Measurements from ENCODE around the gene FTCD.
"Not testable (repeated sequence)": the region's sequence is repeated elsewhere in the genome, so short reads cannot be mapped to it uniquely, and the experiment has no call there.

Gene FTCD

DNA sequence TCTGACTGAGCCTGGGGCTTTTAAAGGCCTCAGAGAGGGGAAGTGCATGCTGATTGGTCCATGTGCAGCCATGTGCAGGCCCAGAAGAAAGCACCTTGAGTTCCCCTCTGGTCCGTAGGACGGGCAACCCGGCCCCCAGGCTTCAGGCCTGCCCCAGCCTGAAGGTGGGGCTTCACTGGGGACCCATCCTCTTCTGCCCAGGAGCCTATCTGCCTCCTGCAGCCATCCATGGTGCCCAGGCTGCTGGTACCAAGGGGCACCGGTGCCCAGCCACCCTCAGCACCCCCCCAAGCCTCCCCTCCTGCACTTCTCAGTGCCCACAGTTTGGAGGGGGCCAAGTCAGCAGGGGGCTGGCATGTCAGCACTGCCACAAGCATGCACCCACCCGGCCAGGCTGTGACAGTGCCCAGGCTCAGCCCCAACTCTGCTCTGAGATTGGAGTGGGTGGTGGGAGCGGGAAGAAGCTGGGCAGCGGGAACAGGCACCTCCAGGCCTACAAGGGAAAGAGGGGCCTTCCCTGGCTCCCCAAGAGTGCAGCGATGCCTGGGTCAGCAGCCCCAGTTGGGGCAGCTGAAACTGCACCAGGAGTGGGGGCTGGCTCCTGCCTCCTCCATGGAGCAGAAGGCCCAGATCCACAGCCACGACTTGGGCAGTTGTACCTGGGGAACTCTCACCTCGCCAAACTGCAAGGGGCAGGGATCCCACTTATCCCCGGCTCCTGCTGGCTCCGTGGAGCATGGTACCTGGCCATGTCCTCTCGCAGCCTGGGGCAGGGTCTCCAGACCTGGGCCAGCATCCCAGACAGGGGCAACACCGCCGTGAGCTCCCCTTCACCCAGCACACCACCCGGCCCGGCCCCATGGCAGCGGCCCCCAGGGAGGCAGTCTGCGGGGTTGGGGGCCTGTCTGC is 45.8 kb downstream of the FTCD start:
- no peak for TF ChIP-seq Cebpa-rat (IDR thresholded peaks at IDR 0.05)
- Histone ChIP-seq H3K4me2 (no peak overlapping the region), H3K4me1 (peaks cover 0 to 7% (median 0%) of the 10 kb centered on the region in 10 experiments; a peak in 3 of 20 replicates), H4K20me1 (peaks cover 0 to 7% (median 0%) of the 10 kb centered on the region in 11 experiments; a peak in 1 of 22 replicates), H3K36me3 (peaks cover 4 to 32% (median 18%) of the 10 kb centered on the region in 11 experiments; a peak in 14 of 22 replicates), H3K9ac (no peak overlapping the region), H3K9me3 (replicated peaks in 1 of 11) (peaks cover 40 to 60% (median 52%) of the 10 kb centered on the region in 11 experiments), H3K27ac (no peak overlapping the region), H3K4me3 (no peak overlapping the region), H3K27me3 (no peaks in the 10 kb centered on the region)

DNA sequence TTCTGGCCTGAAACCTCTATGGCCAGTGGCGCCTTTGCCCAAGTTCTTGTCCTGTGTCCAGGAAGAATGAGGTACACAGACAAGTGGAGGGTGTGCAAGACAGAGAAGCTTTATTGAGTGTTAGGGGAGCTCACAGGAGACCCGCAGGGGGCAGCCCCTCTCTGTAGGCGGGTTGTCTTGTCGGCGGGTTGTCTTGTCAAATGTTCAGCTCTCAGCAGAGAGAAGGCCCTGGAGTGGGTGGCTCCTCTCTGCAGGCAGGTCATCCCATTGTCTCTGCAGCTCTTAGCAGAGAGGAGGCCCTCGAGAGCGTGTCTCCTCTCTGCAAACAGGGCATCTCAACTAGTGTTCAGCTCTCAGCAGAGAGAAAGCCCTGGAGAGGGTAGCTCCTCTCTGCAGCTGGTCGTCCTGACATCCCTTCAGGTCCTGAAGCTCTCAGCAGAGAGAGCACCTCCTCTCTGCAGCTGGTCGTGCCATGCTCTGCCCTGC is 46.5 kb downstream of the FTCD start:
- H3K27me3 ChIP-seq = no peaks in the 10 kb centered on the region
- peaks cover 0 to 7% (median 0%) of the 10 kb centered on the region in 11 experiments; a peak in 1 of 22 replicates for H4K20me1 ChIP-seq
- peaks cover 0 to 7% (median 0%) of the 10 kb centered on the region in 10 experiments; a peak in 3 of 20 replicates for H3K4me1 ChIP-seq
- H3K4me2 ChIP-seq = no peak overlapping the region
- H3K4me3 ChIP-seq = no peak overlapping the region
- H3K36me3 ChIP-seq = peaks cover 3 to 29% (median 15%) of the 10 kb centered on the region in 11 experiments; a peak in 11 of 22 replicates
- H3K27ac ChIP-seq = no peak overlapping the region
- H3K9me3 ChIP-seq (replicated peaks in 1 of 11) = peaks cover 44 to 61% (median 54%) of the 10 kb centered on the region in 11 experiments
- no peak overlapping the region for H3K9ac ChIP-seq
- TF ChIP-seq Cebpa-rat (IDR thresholded peaks at IDR 0.05) = no peak

DNA sequence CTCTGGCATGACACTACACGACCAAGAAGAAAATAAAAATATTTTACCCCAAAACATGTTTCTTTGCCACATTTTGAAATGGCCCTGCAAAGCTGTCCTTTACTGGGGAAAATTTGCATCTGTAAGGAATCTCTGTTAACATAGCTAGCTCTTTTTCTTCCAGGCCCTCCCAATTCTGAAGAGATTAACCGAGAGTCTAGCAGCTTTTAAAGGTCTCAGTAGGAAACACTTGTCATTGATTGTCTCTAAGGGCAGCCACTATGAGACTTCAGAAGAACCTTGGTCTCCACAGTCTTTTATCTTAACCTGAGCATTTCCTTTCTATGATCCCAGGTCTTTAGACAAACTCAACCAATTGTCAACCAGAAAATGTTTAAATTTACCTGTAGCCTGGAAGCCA is 48.0 kb downstream of the FTCD start:
- Histone ChIP-seq H3K36me3 (peaks cover 0 to 14% (median 4%) of the 10 kb centered on the region in 11 experiments; a peak in 10 of 22 replicates), H3K9me3 (replicated peaks in 1 of 11) (peaks cover 59 to 69% (median 66%) of the 10 kb centered on the region in 11 experiments)
- H3K9ac ChIP-seq, H3K4me3 ChIP-seq, H3K4me2 ChIP-seq, H4K20me1 ChIP-seq, H3K27ac ChIP-seq, H3K27me3 ChIP-seq, H3K4me1 ChIP-seq: not testable (repeated sequence)

DNA sequence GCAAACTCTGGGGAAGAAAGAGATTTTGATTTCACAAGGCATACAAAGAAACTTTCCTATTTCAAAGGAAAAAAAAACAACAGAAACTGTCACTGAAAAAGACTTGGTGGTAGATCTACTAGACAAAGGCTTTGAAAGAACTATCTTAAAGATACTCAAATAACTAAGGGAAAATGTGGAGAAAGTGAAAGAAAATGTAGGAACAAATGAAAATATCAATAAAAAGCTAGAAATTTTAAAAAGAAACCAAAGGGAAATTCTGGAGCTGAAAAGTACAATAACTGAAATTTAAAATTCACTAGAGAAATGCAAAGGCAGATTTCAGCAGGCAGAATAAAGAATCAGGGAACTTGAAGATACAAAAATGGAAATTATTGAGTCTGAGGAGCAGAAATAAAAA is 51.3 kb downstream of the FTCD start:
- no peak overlapping the region for H3K4me3 ChIP-seq
- no peak for TF ChIP-seq Cebpa-rat (IDR thresholded peaks at IDR 0.05)
- peaks cover 0 to 7% (median 0%) of the 10 kb centered on the region in 10 experiments; a peak in 3 of 20 replicates for H3K4me1 ChIP-seq
- no peak overlapping the region for H3K9ac ChIP-seq
- H3K36me3 ChIP-seq = peaks cover 0 to 10% (median 0%) of the 10 kb centered on the region in 11 experiments; a peak in 3 of 22 replicates
- peaks cover 0 to 9% (median 6%) of the 10 kb centered on the region in 11 experiments; a peak in 18 of 22 replicates for H3K27me3 ChIP-seq
- H3K27ac ChIP-seq = no peak overlapping the region
- peaks cover 0 to 12% (median 0%) of the 10 kb centered on the region in 11 experiments; a peak in 2 of 22 replicates for H4K20me1 ChIP-seq
- H3K4me2 ChIP-seq = no peak overlapping the region
- peaks cover 67 to 78% (median 74%) of the 10 kb centered on the region in 11 experiments for H3K9me3 ChIP-seq (replicated peaks in 1 of 11)

DNA sequence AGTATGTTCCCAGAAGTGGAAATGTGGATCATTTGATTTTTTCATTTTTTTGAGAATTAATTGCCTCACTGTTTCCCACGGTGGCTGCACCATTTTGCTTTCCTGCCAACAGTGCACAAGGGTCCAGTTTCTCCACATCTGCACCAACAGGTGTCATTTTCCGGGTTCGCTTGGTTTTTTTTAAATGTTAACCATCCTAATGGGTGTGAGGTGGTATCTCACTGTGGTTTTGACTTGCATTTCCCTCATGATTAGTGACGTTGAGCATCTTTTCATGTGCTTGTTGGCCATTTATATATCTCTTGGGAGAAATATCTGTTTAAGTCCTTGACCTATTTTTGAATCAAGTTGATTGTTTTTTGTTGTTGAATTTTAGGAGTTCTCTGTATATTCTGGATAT is 54.5 kb downstream of the FTCD start:
- no peak for TF ChIP-seq Cebpa-rat (IDR thresholded peaks at IDR 0.05)
- no peak overlapping the region for H3K9ac ChIP-seq
- no peak overlapping the region for H3K27ac ChIP-seq
- H4K20me1 ChIP-seq = peaks cover 0 to 15% (median 0%) of the 10 kb centered on the region in 11 experiments; a peak in 1 of 22 replicates
- no peak overlapping the region for H3K4me3 ChIP-seq
- H3K9me3 ChIP-seq (replicated peaks in 1 of 11) = peaks cover 39 to 46% (median 45%) of the 10 kb centered on the region in 11 experiments
- no peaks in the 10 kb centered on the region; a peak in 1 of 22 replicates for H3K36me3 ChIP-seq
- H3K27me3 ChIP-seq = peaks cover 5 to 15% (median 12%) of the 10 kb centered on the region in 11 experiments
- peaks cover 0 to 9% (median 7%) of the 10 kb centered on the region in 10 experiments; a peak in 11 of 20 replicates for H3K4me1 ChIP-seq
- no peak overlapping the region for H3K4me2 ChIP-seq

DNA sequence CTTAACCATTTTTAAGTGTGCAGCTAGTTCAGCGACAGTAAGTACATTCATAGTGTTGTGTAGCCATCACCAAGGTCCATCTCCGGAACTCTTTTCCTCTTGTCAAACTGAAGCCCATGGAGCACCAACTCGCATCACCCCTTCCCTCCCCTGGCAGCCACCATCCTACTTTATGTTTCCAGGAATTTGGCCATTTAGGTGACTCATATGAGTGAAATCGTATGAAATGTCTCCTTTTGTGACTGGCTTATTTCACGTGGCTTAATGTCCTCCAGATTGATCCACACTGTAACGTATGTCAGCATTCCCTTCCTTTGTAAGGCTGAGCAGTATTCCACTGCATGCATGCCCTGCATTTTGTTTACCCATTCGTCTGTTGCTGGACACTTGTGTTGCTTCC is 55.0 kb downstream of the FTCD start:
- TF ChIP-seq Cebpa-rat (IDR thresholded peaks at IDR 0.05) = no peak
- Histone ChIP-seq H4K20me1 (peaks cover 0 to 15% (median 0%) of the 10 kb centered on the region in 11 experiments; a peak in 1 of 22 replicates), H3K4me3 (no peak overlapping the region)

DNA sequence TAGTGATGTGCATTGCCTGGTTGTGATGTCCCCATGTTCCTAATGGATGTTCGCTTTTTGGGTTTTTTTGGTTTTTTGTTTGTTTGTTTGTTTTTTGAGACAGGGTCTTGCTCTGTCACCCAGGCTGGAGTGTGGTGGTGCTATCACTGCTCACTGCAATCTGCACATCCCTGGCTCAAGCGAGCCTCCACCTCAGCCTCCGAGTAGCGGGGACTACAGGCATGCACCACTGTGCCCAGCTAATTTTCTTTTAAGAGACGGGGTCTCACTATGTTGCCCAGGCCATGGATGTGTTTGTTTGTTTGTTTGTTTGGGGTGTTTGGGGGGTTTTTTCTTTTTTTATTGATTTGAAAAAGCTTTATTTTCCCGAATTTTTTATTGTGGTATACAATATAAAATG is 55.4 kb downstream of the FTCD start:
- Histone ChIP-seq H3K9ac (no peak overlapping the region), H3K4me2 (no peak overlapping the region), H3K36me3 (no peaks in the 10 kb centered on the region; a peak in 1 of 22 replicates), H3K9me3 (replicated peaks in 1 of 11) (peaks cover 30 to 38% (median 36%) of the 10 kb centered on the region in 11 experiments), H4K20me1 (peaks cover 0 to 15% (median 0%) of the 10 kb centered on the region in 11 experiments; a peak in 1 of 22 replicates), H3K4me1 (peaks cover 0 to 9% (median 7%) of the 10 kb centered on the region in 10 experiments; a peak in 11 of 20 replicates), H3K27me3 (peaks cover 5 to 15% (median 12%) of the 10 kb centered on the region in 11 experiments), H3K4me3 (no peak overlapping the region), H3K27ac (no peak overlapping the region)
- no peak for TF ChIP-seq Cebpa-rat (IDR thresholded peaks at IDR 0.05)

More for the DNA sequence above, 55.0 kb downstream of the FTCD start:
- Histone ChIP-seq H3K4me1 (peaks cover 0 to 9% (median 7%) of the 10 kb centered on the region in 10 experiments; a peak in 11 of 20 replicates), H3K27ac (no peak overlapping the region), H3K9me3 (replicated peaks in 1 of 11) (peaks cover 34 to 42% (median 41%) of the 10 kb centered on the region in 11 experiments), H3K9ac (no peak overlapping the region), H3K27me3 (peaks cover 5 to 15% (median 12%) of the 10 kb centered on the region in 11 experiments), H3K36me3 (no peaks in the 10 kb centered on the region; a peak in 1 of 22 replicates), H3K4me2 (no peak overlapping the region)

DNA sequence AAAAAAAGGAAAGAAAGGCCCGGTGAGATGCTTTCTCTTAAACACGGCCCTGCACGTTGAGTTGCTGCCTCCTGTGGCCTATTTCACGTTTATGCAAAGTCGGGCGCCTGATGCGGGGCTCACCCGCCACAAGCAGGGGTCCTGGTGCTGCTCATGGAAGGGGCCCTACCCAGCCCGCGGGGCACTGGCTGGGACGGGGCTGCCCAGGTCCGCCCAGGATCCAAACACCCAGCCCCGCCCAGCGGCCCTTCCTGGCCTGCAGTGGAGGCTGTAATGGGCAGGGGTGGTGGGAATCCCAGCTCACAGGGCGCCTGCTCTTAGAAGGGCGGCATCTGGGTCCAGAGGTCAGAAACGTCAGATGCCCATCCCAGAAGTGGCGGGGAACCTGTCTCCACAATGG is 55.9 kb downstream of the FTCD start:
- Histone ChIP-seq H3K4me3 (no peak overlapping the region), H3K9ac (no peak overlapping the region), H3K27ac (no peak overlapping the region), H3K4me1 (peaks cover 0 to 9% (median 7%) of the 10 kb centered on the region in 10 experiments; a peak in 11 of 20 replicates), H3K36me3 (no peaks in the 10 kb centered on the region), H3K27me3 (peaks cover 5 to 15% (median 12%) of the 10 kb centered on the region in 11 experiments), H3K4me2 (peak overlapping the region in 2 of 11 experiments; percentile 15 to 18; a peak in 2 of 22 replicates), H3K9me3 (replicated peaks in 1 of 11) (peaks cover 25 to 32% (median 31%) of the 10 kb centered on the region in 11 experiments), H4K20me1 (peaks cover 0 to 15% (median 0%) of the 10 kb centered on the region in 11 experiments; a peak in 1 of 22 replicates)
- TF ChIP-seq Cebpa-rat (IDR thresholded peaks at IDR 0.05) = no peak
